ENCODE data around the gene EPHB2. TPM values are rescaled to one million over a fixed set of nuclear protein-coding genes. Genes with fewer than 3 reads are reported as not detected.

The EPHB2 gene
- total RNA-seq, 4 donors from 2014 or later = 0.08 to 3.4 (median 1.9) TPM

DNA sequence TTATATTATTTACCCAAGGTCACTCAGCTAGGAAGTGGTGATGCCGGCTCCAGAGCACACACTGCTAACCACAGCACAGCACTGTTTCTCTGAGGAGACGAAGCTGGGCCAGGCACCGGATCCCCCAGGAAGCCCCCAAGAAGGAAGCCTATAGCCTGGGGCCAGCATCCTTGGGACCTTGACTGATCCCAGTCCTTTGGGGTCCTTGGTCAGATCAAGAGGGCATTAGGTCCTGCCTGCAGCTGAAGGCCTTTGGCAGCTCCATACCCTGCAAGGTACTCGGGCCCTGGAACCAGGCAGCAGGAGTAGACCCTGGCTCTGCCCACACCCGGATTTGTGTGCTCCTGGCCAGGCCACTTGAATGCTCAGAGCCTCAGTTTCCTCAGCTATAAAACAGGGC, 134.0 kb downstream of the EPHB2 start:
- Histone ChIP-seq H3K4me3 (no peak overlapping the region), H3K36me3 (no peaks in the 10 kb centered on the region), H3K27me3 (peaks cover 0 to 67% (median 0%) of the 10 kb centered on the region in 4 donors), H3K4me1 (peaks cover 0 to 9% (median 0%) of the 10 kb centered on the region in 3 donors), H3K9me3 (no peaks in the 10 kb centered on the region), H3K27ac (no peak overlapping the region)
- DNase-seq = no peak
- intact Hi-C loops (cut with DNase I) = no loop called here
- WGBS, 2 donors = 70 to 90% methylated on average over 2 of the region's 5 CpGs
- TF ChIP-seq CTCF (IDR thresholded peaks at IDR 0.05) = no peak
- TF ChIP-seq POLR2A (IDR thresholded peaks at IDR 0.05) = no peak

- WGBS, 2 donors = 53 to 61% methylated on average over 4 of the region's 4 CpGs
- H3K27me3 ChIP-seq = peaks cover 0 to 72% (median 0%) of the 10 kb centered on the region in 4 donors
- no peak overlapping the region for H3K27ac ChIP-seq
- intact Hi-C loops (cut with DNase I) = no loop called here
- H3K9me3 ChIP-seq = no peaks in the 10 kb centered on the region
- TF ChIP-seq POLR2A (IDR thresholded peaks at IDR 0.05) = no peak
- DNase-seq = no peak
- H3K36me3 ChIP-seq = no peaks in the 10 kb centered on the region
- H3K4me1 ChIP-seq = peaks cover 0 to 17% (median 3%) of the 10 kb centered on the region in 3 donors
- H3K4me3 ChIP-seq = no peak overlapping the region
These were observed 134.8 kb downstream of the EPHB2 start for GRCh38 chr1:22845398-22845935.

- no peak overlapping the region for H3K27ac ChIP-seq
- intact Hi-C loops (cut with DNase I) = no loop called here
- DNase-seq = no peak
- H3K36me3 ChIP-seq = no peaks in the 10 kb centered on the region
- no peak overlapping the region for H3K4me3 ChIP-seq
- H3K9me3 ChIP-seq = no peaks in the 10 kb centered on the region
- no peak for TF ChIP-seq POLR2A (IDR thresholded peaks at IDR 0.05)
- no peak for TF ChIP-seq CTCF (IDR thresholded peaks at IDR 0.05)
- peaks cover 0 to 77% (median 0%) of the 10 kb centered on the region in 4 donors for H3K27me3 ChIP-seq
- 52 to 72% methylated on average over 9 to 10 of the region's 12 CpGs for WGBS, 2 donors
- H3K4me1 ChIP-seq = peaks cover 0 to 20% (median 3%) of the 10 kb centered on the region in 3 donors
These were observed 135.8 kb downstream of the EPHB2 start for GRCh38 chr1:22846458-22846857.

DNA sequence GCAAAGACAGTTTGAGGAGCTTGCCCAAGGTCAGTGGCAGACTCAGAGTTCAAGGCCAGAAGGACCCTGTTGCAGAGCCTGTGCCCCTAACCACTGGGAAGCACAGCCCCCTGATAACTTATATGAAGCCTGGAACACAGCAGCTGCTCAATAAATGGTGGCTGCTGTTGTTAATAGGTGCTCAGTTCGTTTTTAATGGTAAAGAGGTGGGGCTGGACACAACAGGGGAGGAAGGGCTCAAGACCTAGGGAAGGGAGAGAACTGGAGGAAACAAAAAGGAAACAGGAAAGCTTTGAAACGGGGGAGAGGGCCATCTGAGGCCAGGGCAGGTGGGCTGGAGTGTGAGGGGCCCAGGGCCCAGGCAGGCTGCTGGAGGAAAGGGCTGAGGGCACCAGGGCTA, 136.6 kb downstream of the EPHB2 start:
- intact Hi-C loops (cut with DNase I) = no loop called here
- Histone ChIP-seq H3K27ac (no peak overlapping the region), H3K36me3 (no peaks in the 10 kb centered on the region), H3K4me3 (no peak overlapping the region), H3K9me3 (no peaks in the 10 kb centered on the region), H3K4me1 (peaks cover 0 to 14% (median 3%) of the 10 kb centered on the region in 3 donors), H3K27me3 (peaks cover 0 to 79% (median 0%) of the 10 kb centered on the region in 4 donors)
- WGBS, 2 donors = 70 to 81% methylated on average over 2 of the region's 2 CpGs
- TF ChIP-seq CTCF (IDR thresholded peaks at IDR 0.05) = no peak
- TF ChIP-seq POLR2A (IDR thresholded peaks at IDR 0.05) = no peak
- DNase-seq = no peak

GRCh38 chr1:22847709-22848108, 137.1 kb downstream of the EPHB2 start:
- Histone ChIP-seq H3K4me3 (no peak overlapping the region), H3K27me3 (peaks cover 0 to 79% (median 0%) of the 10 kb centered on the region in 4 donors), H3K36me3 (no peaks in the 10 kb centered on the region), H3K27ac (no peak overlapping the region), H3K4me1 (peaks cover 0 to 12% (median 3%) of the 10 kb centered on the region in 3 donors), H3K9me3 (no peaks in the 10 kb centered on the region)
- DNase-seq = no peak
- intact Hi-C loops (cut with DNase I) = no loop called here
- 57 to 82% methylated on average over 1 to 2 of the region's 2 CpGs for WGBS, 2 donors
- TF ChIP-seq CTCF (IDR thresholded peaks at IDR 0.05) (no peak), POLR2A (IDR thresholded peaks at IDR 0.05) (no peak)

DNA sequence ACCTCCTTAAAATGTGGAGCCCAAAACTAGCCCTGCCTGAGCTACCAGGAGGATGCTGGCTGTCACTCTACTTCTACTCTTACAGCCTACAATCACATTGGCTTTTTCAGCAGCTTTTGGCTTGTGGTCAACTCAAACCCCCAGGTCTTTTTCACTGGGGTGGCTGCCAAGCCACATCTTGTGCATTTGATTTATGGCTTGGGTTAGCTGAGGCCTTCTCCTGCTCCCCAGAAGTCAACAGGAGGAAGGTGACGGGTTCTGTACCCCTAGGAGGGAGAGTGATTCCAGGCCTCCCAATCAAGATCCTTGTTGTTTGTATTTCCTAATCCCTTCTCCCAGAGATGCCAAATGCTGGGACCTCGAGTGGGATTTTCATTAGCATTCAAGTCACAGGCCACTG, 137.8 kb downstream of the EPHB2 start:
- peaks cover 0 to 14% (median 3%) of the 10 kb centered on the region in 3 donors for H3K4me1 ChIP-seq
- H3K27ac ChIP-seq = no peak overlapping the region
- peaks cover 0 to 77% (median 0%) of the 10 kb centered on the region in 4 donors for H3K27me3 ChIP-seq
- WGBS, 2 donors = 0 to 51% methylated on average over 1 to 2 of the region's 2 CpGs
- no peaks in the 10 kb centered on the region for H3K36me3 ChIP-seq
- TF ChIP-seq CTCF (IDR thresholded peaks at IDR 0.05) (no peak), POLR2A (IDR thresholded peaks at IDR 0.05) (no peak)
- intact Hi-C loops (cut with DNase I) = no loop called here
- DNase-seq = no peak
- H3K9me3 ChIP-seq = no peaks in the 10 kb centered on the region
- no peak overlapping the region for H3K4me3 ChIP-seq
